Prostate gland (tissue), 2 donors: Measurements from ENCODE around the gene PITX2. TPM values are rescaled to one million over a fixed set of nuclear protein-coding genes. Genes with fewer than 3 reads are reported as not detected.

ENCODE experiments used
- DNase-seq: peaks from one replicate; pipeline ENCODE4 v3.0.0-alpha.2; 2019; ENCODE audit warnings: low spot score
- H3K27ac ChIP-seq, 2 donors: fragments of 200-600 bp; sonication (generic); 2 replicates each; pipeline ENCODE4 v1.5.1; 2017 to 2019
- H3K27me3 ChIP-seq: fragments of 200-600 bp; sonication (generic); replicated peaks from 2 replicates; pipeline ENCODE4 v1.5.1; 2019; ENCODE audit not compliant: insufficient read depth
- H3K36me3 ChIP-seq, 2 donors: fragments of 200-600 bp; sonication (generic); 1 replicate in 1 of 2; 2 replicates in 1 of 2; pipeline versions ENCODE4 v1.5.1 to v1.8.1; 2017 to 2019
- H3K4me1 ChIP-seq: fragments of 200-600 bp; sonication (generic); replicated peaks from 2 replicates; pipeline ENCODE4 v1.5.1; 2019
- H3K4me3 ChIP-seq, 2 donors: fragments of 200-600 bp; sonication (generic); 2 replicates each; pipeline ENCODE4 v1.5.1; 2017 to 2019
- H3K9me3 ChIP-seq: fragments of 200-600 bp; sonication (generic); 2 replicates; pipeline ENCODE4 v1.5.1; 2017
- CTCF ChIP-seq, 4 experiments: fragments of 200-600 bp in 2 of 4; fragments of 450-650 bp in 2 of 4; sonication (generic) in 2 of 4; IDR thresholded peaks; 1 replicate in 3 of 4; 2 replicates in 1 of 4; pipeline ENCODE4 v1.5.1; 2016 to 2019; ENCODE audit warnings: antibody characterized with exemption in 4 of 4, mild to moderate bottlenecking in 2 of 4, moderate library complexity in 2 of 4
- POLR2A ChIP-seq: fragments of 450-650 bp; IDR thresholded peaks from one replicate; pipeline ENCODE4 v1.6.1; 2016; ENCODE audit warnings: antibody characterized with exemption, mild to moderate bottlenecking
- POLR2AphosphoS5 ChIP-seq: sonication (generic); formaldehyde crosslinking; IDR thresholded peaks from one replicate; pipeline ENCODE4 v1.6.1; 2017; ENCODE audit warnings: antibody characterized with exemption
- whole genome bisulfite sequencing: methylation state at CpG from one replicate; pipeline ENCODE4 v1.1.5; 2018; 5-methylcytosine and 5-hydroxymethylcytosine counted together
- intact Hi-C: fragments of 100-400 bp; cut with DNase I; formaldehyde crosslinking; loops from one replicate; pipeline ENCODE4 v1.14.2; 2022
- total RNA-seq, 2 donors: library from RNA; depleted of rRNA; stranded (reverse); fragments of >200 nt; gene quantifications; one replicate each; pipeline ENCODE4 v1.1.0, GENCODE V29; 2016

PITX2 gene
- total RNA-seq, 2 donors from 2014 or later: 2.0 to 2.3 TPM

GRCh38 chr4:110633358-110634341, 10.8 kb upstream of the PITX2 start:
- no peaks in the 10 kb centered on the region for H3K4me1 ChIP-seq
- WGBS: 31% methylated on average over 59 of the region's 59 CpGs
- no peak overlapping the region for H3K27ac ChIP-seq
- H3K36me3 ChIP-seq: no peaks in the 10 kb centered on the region
- H3K9me3 ChIP-seq: no peaks in the 10 kb centered on the region
- intact Hi-C loops: loop anchor here (2.0 to 5.0 kb wide), 2 partner anchors 841 to 999 kb away; no protein-coding TSS in a partner anchor
- DNase-seq: no peak
- H3K4me3 ChIP-seq: no peak overlapping the region
- no peak for TF ChIP-seq POLR2AphosphoS5
- TF ChIP-seq POLR2A: no peak
- no peak for TF ChIP-seq CTCF (IDR thresholded peaks at IDR 0.05)
- H3K27me3 ChIP-seq: peaks cover 71% of the 10 kb centered on the region

- Histone ChIP-seq H3K4me1 (no peaks in the 10 kb centered on the region), H3K27me3 (peaks cover 71% of the 10 kb centered on the region), H3K27ac (no peak overlapping the region), H3K36me3 (no peaks in the 10 kb centered on the region), H3K9me3 (no peaks in the 10 kb centered on the region), H3K4me3 (no peak overlapping the region)
- intact Hi-C loops: loop anchor here (2.0 to 5.0 kb wide), 2 partner anchors 842 to 1000 kb away; no protein-coding TSS in a partner anchor
- WGBS: 24% methylated on average over 58 of the region's 58 CpGs
- no peak for DNase-seq
- no peak for TF ChIP-seq POLR2A
- no peak for TF ChIP-seq CTCF (IDR thresholded peaks at IDR 0.05)
- TF ChIP-seq POLR2AphosphoS5: no peak
Measured at GRCh38 chr4:110632506-110633357, 9.9 kb upstream of the PITX2 start.

GRCh38 chr4:110631584-110632505, 9.0 kb upstream of the PITX2 start:
- H3K9me3 ChIP-seq: no peaks in the 10 kb centered on the region
- H3K27me3 ChIP-seq: peaks cover 76% of the 10 kb centered on the region
- peak; percentile 44 for DNase-seq
- no peaks in the 10 kb centered on the region for H3K4me1 ChIP-seq
- H3K36me3 ChIP-seq: no peaks in the 10 kb centered on the region
- H3K27ac ChIP-seq: no peak overlapping the region
- intact Hi-C loops: loop anchor here (2.0 to 5.0 kb wide), 2 partner anchors 843 to 1000 kb away; no protein-coding TSS in a partner anchor
- peak overlapping the region in 1 of 2 donors; percentile 3 for H3K4me3 ChIP-seq
- TF ChIP-seq CTCF (IDR thresholded peaks at IDR 0.05) (peak; percentile 21 to 67 (median 48)), POLR2A (no peak)
- 9% methylated on average over 63 of the region's 63 CpGs for WGBS

- WGBS: 34% methylated on average over 34 of the region's 34 CpGs
- intact Hi-C loops: loop anchor here (5.0 kb wide), 1 partner anchor 1001 kb away; no protein-coding TSS in a partner anchor
Measured at GRCh38 chr4:110630688-110631402, 8.0 kb upstream of the PITX2 start.

More at GRCh38 chr4:110630688-110631402, 8.0 kb upstream of the PITX2 start:
- Histone ChIP-seq H3K27ac (no peak overlapping the region), H3K4me3 (no peak overlapping the region), H3K36me3 (no peaks in the 10 kb centered on the region), H3K4me1 (no peaks in the 10 kb centered on the region), H3K9me3 (no peaks in the 10 kb centered on the region), H3K27me3 (peaks cover 71% of the 10 kb centered on the region)
- no peak for DNase-seq
- TF ChIP-seq POLR2A (no peak), CTCF (IDR thresholded peaks at IDR 0.05) (no peak), POLR2AphosphoS5 (no peak)
